ENCODE data around the gene SAMD5. TPM values are rescaled to one million over a fixed set of nuclear protein-coding genes. Genes with fewer than 3 reads are reported as not detected.

Gene SAMD5
- total RNA-seq, 2 donors from 2014 or later, result not detected

- peaks cover 6% of the 10 kb centered on the region for H3K27me3 Mint-ChIP-seq
- H3K27ac Mint-ChIP-seq, result no peak overlapping the region
- no peak for ATAC-seq (replicated peaks)
- no peaks in the 10 kb centered on the region for H3K4me1 Mint-ChIP-seq
- H3K36me3 Mint-ChIP-seq (ENCODE audit: low read depth), result no peaks in the 10 kb centered on the region
- no peaks in the 10 kb centered on the region for H3K9me3 Mint-ChIP-seq
- H3K4me3 Mint-ChIP-seq, result no peak overlapping the region
Observed at GRCh38 chr6:147567141-147567805, 58.8 kb downstream of the SAMD5 start.

- no peaks in the 10 kb centered on the region for H3K9me3 Mint-ChIP-seq
- no peak for ATAC-seq (replicated peaks)
- H3K27ac Mint-ChIP-seq, result no peak overlapping the region
- H3K36me3 Mint-ChIP-seq (ENCODE audit: low read depth), result no peaks in the 10 kb centered on the region
- H3K27me3 Mint-ChIP-seq, result peaks cover 4% of the 10 kb centered on the region
- no peaks in the 10 kb centered on the region for H3K4me1 Mint-ChIP-seq
- no peak overlapping the region for H3K4me3 Mint-ChIP-seq
Observed at GRCh38 chr6:147569788-147570187, 61.3 kb downstream of the SAMD5 start.

GRCh38 chr6:147570681-147571080 is 62.2 kb downstream of the SAMD5 start:
- no peaks in the 10 kb centered on the region for H3K4me1 Mint-ChIP-seq
- H3K27ac Mint-ChIP-seq, result no peak overlapping the region
- no peak overlapping the region for H3K4me3 Mint-ChIP-seq
- ATAC-seq (replicated peaks), result no peak
- H3K9me3 Mint-ChIP-seq, result no peaks in the 10 kb centered on the region
- peaks cover 4% of the 10 kb centered on the region for H3K27me3 Mint-ChIP-seq
- H3K36me3 Mint-ChIP-seq (ENCODE audit: low read depth), result no peaks in the 10 kb centered on the region

DNA sequence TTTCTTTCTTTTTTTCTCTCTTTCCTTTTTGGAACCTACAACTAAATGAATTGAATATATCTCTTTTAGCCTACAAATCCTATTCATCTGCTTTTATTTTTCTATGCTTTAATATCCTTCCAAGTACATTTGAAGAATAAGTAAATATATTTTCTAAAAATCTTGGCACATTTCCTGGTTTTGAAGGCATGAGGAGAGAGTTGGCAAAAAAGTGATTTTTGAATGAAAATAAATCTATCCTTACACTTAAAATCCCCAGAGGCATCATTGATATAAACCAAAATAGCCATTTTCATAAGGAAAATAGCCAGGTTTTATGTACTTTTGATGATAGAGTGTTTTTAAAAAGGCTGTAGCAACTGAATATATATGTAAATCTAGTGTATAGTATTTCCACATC is 69.0 kb downstream of the SAMD5 start:
- H3K27me3 Mint-ChIP-seq, result peaks cover 18% of the 10 kb centered on the region
- no peaks in the 10 kb centered on the region for H3K4me1 Mint-ChIP-seq
- no peak overlapping the region for H3K27ac Mint-ChIP-seq
- H3K9me3 Mint-ChIP-seq, result peaks cover 17% of the 10 kb centered on the region
- no peaks in the 10 kb centered on the region for H3K36me3 Mint-ChIP-seq (ENCODE audit: low read depth)
- no peak overlapping the region for H3K4me3 Mint-ChIP-seq
- no peak for ATAC-seq (replicated peaks)

- no peaks in the 10 kb centered on the region for H3K4me1 Mint-ChIP-seq
- no peak overlapping the region for H3K27ac Mint-ChIP-seq
- H3K36me3 Mint-ChIP-seq (ENCODE audit: low read depth), result no peaks in the 10 kb centered on the region
- H3K4me3 Mint-ChIP-seq, result no peak overlapping the region
- no peak for ATAC-seq (replicated peaks)
- peaks cover 18% of the 10 kb centered on the region for H3K27me3 Mint-ChIP-seq
- H3K9me3 Mint-ChIP-seq, result peaks cover 17% of the 10 kb centered on the region
Observed at GRCh38 chr6:147578159-147578558, 69.7 kb downstream of the SAMD5 start.

- H3K27ac Mint-ChIP-seq, result no peak overlapping the region
- H3K9me3 Mint-ChIP-seq, result peaks cover 17% of the 10 kb centered on the region
- ATAC-seq (replicated peaks), result no peak
- no peaks in the 10 kb centered on the region for H3K4me1 Mint-ChIP-seq
- peaks cover 18% of the 10 kb centered on the region for H3K27me3 Mint-ChIP-seq
- H3K36me3 Mint-ChIP-seq (ENCODE audit: low read depth), result no peaks in the 10 kb centered on the region
- H3K4me3 Mint-ChIP-seq, result no peak overlapping the region
Observed at GRCh38 chr6:147578883-147579282, 70.4 kb downstream of the SAMD5 start.

GRCh38 chr6:147579667-147580066 is 71.2 kb downstream of the SAMD5 start:
- H3K4me3 Mint-ChIP-seq, result no peak overlapping the region
- peaks cover 18% of the 10 kb centered on the region for H3K27me3 Mint-ChIP-seq
- ATAC-seq (replicated peaks), result no peak
- H3K4me1 Mint-ChIP-seq, result no peaks in the 10 kb centered on the region
- H3K9me3 Mint-ChIP-seq, result peaks cover 17% of the 10 kb centered on the region
- H3K36me3 Mint-ChIP-seq (ENCODE audit: low read depth), result no peaks in the 10 kb centered on the region
- no peak overlapping the region for H3K27ac Mint-ChIP-seq

DNA sequence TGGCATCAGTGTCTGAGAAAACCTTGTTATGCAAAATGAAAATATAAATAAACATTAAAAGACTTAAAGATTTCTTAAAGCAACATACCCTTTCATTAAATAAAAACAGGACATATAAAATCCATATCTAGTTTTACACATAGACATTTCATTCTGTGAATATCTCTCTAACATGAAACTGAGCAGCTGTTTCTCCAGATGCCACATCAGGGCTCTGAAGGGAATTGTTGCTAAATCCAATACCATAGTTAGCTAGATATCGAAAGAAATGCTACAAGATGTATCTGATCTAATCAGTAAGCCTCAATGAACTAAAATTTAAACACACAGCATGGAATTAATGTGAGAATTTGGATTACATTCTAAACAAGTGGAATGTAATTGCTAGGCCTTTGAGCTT is 74.5 kb downstream of the SAMD5 start:
- Mint-ChIP-seq H3K36me3 (ENCODE audit: low read depth) (no peaks in the 10 kb centered on the region), H3K27me3 (peaks cover 18% of the 10 kb centered on the region), H3K9me3 (peaks cover 17% of the 10 kb centered on the region), H3K4me3 (no peak overlapping the region), H3K4me1 (no peaks in the 10 kb centered on the region), H3K27ac (no peak overlapping the region)
- no peak for ATAC-seq (replicated peaks)

- ATAC-seq (replicated peaks), result no peak
- Mint-ChIP-seq H3K27me3 (peaks cover 13% of the 10 kb centered on the region), H3K9me3 (peaks cover 9% of the 10 kb centered on the region), H3K27ac (no peak overlapping the region), H3K4me1 (no peaks in the 10 kb centered on the region), H3K36me3 (ENCODE audit: low read depth) (no peaks in the 10 kb centered on the region), H3K4me3 (no peak overlapping the region)
Observed at GRCh38 chr6:147585256-147585655, 76.8 kb downstream of the SAMD5 start.

DNA sequence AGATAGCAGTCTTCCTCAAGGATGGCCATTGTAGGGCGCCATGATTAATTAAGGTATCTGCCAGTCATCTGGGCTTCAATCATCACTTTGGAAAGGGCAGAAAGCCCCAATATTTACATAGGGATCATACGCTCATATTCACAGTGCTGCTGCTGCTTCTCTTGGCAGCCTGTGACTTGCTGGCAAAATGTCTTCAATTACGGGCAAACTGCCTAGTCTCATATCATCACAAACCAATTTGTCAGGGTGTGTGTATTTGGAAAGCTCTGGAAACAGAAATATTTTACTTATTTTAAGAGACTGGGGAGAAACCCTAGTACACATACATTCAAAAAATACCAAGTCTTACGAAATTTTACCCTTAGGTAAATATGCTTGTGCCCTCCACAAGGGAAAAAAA is 77.6 kb downstream of the SAMD5 start:
- no peak overlapping the region for H3K4me3 Mint-ChIP-seq
- peaks cover 7% of the 10 kb centered on the region for H3K9me3 Mint-ChIP-seq
- peaks cover 12% of the 10 kb centered on the region for H3K27me3 Mint-ChIP-seq
- H3K4me1 Mint-ChIP-seq, result no peaks in the 10 kb centered on the region
- no peak overlapping the region for H3K27ac Mint-ChIP-seq
- ATAC-seq (replicated peaks), result no peak
- H3K36me3 Mint-ChIP-seq (ENCODE audit: low read depth), result no peaks in the 10 kb centered on the region

GRCh38 chr6:147587907-147588306 is 79.4 kb downstream of the SAMD5 start:
- ATAC-seq (replicated peaks), result no peak
- Mint-ChIP-seq H3K27ac (no peak overlapping the region), H3K4me3 (no peak overlapping the region), H3K27me3 (peaks cover 7% of the 10 kb centered on the region), H3K9me3 (no peaks in the 10 kb centered on the region), H3K4me1 (no peaks in the 10 kb centered on the region), H3K36me3 (ENCODE audit: low read depth) (no peaks in the 10 kb centered on the region)

- H3K4me3 Mint-ChIP-seq, result no peak overlapping the region
Observed at GRCh38 chr6:147588469-147588868, 80.0 kb downstream of the SAMD5 start.

GRCh38 chr6:147589739-147590250 is 81.3 kb downstream of the SAMD5 start:
- no peak for ATAC-seq (replicated peaks)
- no peaks in the 10 kb centered on the region for H3K36me3 Mint-ChIP-seq (ENCODE audit: low read depth)
- H3K27ac Mint-ChIP-seq, result no peak overlapping the region
- H3K4me3 Mint-ChIP-seq, result no peak overlapping the region
- H3K4me1 Mint-ChIP-seq, result no peaks in the 10 kb centered on the region
- no peaks in the 10 kb centered on the region for H3K9me3 Mint-ChIP-seq
- H3K27me3 Mint-ChIP-seq, result peaks cover 10% of the 10 kb centered on the region

More at GRCh38 chr6:147588469-147588868, 80.0 kb downstream of the SAMD5 start:
- no peaks in the 10 kb centered on the region for H3K36me3 Mint-ChIP-seq (ENCODE audit: low read depth)
- no peaks in the 10 kb centered on the region for H3K9me3 Mint-ChIP-seq
- H3K4me1 Mint-ChIP-seq, result no peaks in the 10 kb centered on the region
- no peak for ATAC-seq (replicated peaks)
- no peak overlapping the region for H3K27ac Mint-ChIP-seq
- peaks cover 10% of the 10 kb centered on the region for H3K27me3 Mint-ChIP-seq

DNA sequence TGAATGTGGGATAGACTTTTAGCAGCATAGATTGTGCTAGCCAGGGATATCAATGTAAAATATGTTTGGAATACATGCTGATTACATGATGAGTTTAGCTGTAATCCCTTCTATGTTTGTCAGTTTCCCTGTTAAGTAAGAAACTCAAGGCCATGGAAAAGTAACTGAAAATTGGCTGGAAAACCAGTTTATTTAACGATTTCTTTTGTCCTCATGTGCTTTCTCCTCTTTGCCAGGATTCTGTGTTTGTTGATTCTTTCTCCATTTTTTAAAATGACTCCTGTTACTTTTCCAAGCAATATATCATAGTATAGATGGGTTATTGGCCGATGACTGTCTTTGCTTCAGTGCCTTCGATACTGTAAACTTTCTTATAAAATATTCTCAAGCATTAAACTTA is 87.5 kb downstream of the SAMD5 start:
- Mint-ChIP-seq H3K27ac (no peak overlapping the region), H3K4me3 (no peak overlapping the region), H3K4me1 (no peaks in the 10 kb centered on the region), H3K9me3 (no peaks in the 10 kb centered on the region), H3K27me3 (peaks cover 20% of the 10 kb centered on the region), H3K36me3 (ENCODE audit: low read depth) (no peaks in the 10 kb centered on the region)
- ATAC-seq (replicated peaks), result no peak

GRCh38 chr6:147603392-147604081 is 95.0 kb downstream of the SAMD5 start:
- no peak overlapping the region for H3K4me3 Mint-ChIP-seq
- ATAC-seq (replicated peaks), result no peak
- no peaks in the 10 kb centered on the region for H3K9me3 Mint-ChIP-seq
- H3K27ac Mint-ChIP-seq, result no peak overlapping the region
- no peaks in the 10 kb centered on the region for H3K36me3 Mint-ChIP-seq (ENCODE audit: low read depth)
- no peaks in the 10 kb centered on the region for H3K4me1 Mint-ChIP-seq
- peaks cover 13% of the 10 kb centered on the region for H3K27me3 Mint-ChIP-seq
